H1 (cell line): ENCODE measurements around the gene MACF1. TPM values are rescaled to one million over a fixed set of nuclear protein-coding genes. Genes with fewer than 3 reads are reported as not detected.

Source experiments
- CTCF ChIA-PET: fragments of 300-600 bp; sonication (Branson Sonifier 250); formaldehyde crosslinking; loops from one replicate; lab custom pipeline; 2021; ENCODE audit not compliant: partially characterized antibody; lab: Charles Lee
- POLR2A ChIA-PET: fragments of 300-600 bp; sonication (Branson Sonifier 250); formaldehyde crosslinking; loops from one replicate; lab custom pipeline; 2021; ENCODE audit warnings: inconsistent platforms; ENCODE audit not compliant: partially characterized antibody; lab: Charles Lee
- DNase-seq, 2 experiments: peaks; one replicate each; pipeline versions ENCODE4 v3.0.0 to v3.0.0-alpha.2; 2010 to 2022; ENCODE audit warnings: low spot score in 2 of 2, low read depth in 1 of 2, mixed read lengths in 1 of 2
- FAIRE-seq: peaks from 2 replicates; lab custom pipeline; 2011; peaks lifted over from hg19 to GRCh38; lab: Jason Lieb, UNC
- H2AFZ ChIP-seq: 2 replicates; pipeline ENCODE4 v1.8.1; 2012; ENCODE audit warnings: low read length, inconsistent platforms
- H2AK5ac ChIP-seq: 2 replicates; pipeline ENCODE4 v1.6.1; 2013; ENCODE audit warnings: low read depth, low read length
- H2BK120ac ChIP-seq: replicated peaks from 2 replicates; pipeline ENCODE3; 2013; ENCODE audit warnings: low read depth, low read length, inconsistent platforms
- H2BK12ac ChIP-seq: 2 replicates; pipeline ENCODE4 v1.6.1; 2013; ENCODE audit warnings: low read depth, low read length
- H2BK15ac ChIP-seq: 2 replicates; pipeline ENCODE4 v1.6.1; 2013; ENCODE audit warnings: low read length
- H2BK20ac ChIP-seq: 2 replicates; pipeline ENCODE4 v1.6.1; 2013; ENCODE audit warnings: low read length
- H2BK5ac ChIP-seq: 2 replicates; pipeline ENCODE4 v1.6.1; 2013; ENCODE audit warnings: low read depth, low read length
- H3K14ac ChIP-seq: 2 replicates; pipeline ENCODE4 v1.6.1; 2013; ENCODE audit warnings: inconsistent platforms; ENCODE audit not compliant: insufficient read length
- H3K18ac ChIP-seq: 2 replicates; pipeline ENCODE4 v1.6.1; 2013; ENCODE audit warnings: low read length; ENCODE audit errors: extremely low read depth
- H3K23ac ChIP-seq: 2 replicates; pipeline ENCODE4 v1.6.1; 2013; ENCODE audit warnings: inconsistent platforms; ENCODE audit not compliant: insufficient read length
- H3K23me2 ChIP-seq: 2 replicates; pipeline ENCODE4 v1.6.1; 2013; ENCODE audit warnings: low read depth, low read length
- H3K27ac ChIP-seq: 2 replicates; pipeline ENCODE4 v1.6.1; 2011; ENCODE audit warnings: low read depth, low read length, inconsistent platforms
- H3K27me3 ChIP-seq, 4 experiments: replicated peaks in 1 of 4; 1 replicate in 1 of 4; 2 replicates in 3 of 4; pipeline versions ENCODE4 v1.6.1 to v1.8.1; 2011 to 2013; ENCODE audit warnings: low read length in 3 of 4, mild to moderate bottlenecking in 3 of 4, inconsistent platforms in 2 of 4, mixed read lengths in 2 of 4, moderate library complexity in 1 of 4; ENCODE audit not compliant: control insufficient read depth in 3 of 4, insufficient read depth in 3 of 4; ENCODE audit errors: extremely low read depth in 1 of 4
- H3K36me3 ChIP-seq, 4 experiments: 2 replicates each; pipeline versions ENCODE4 v1.6.1 to v1.8.1; 2011 to 2013; ENCODE audit warnings: mild to moderate bottlenecking in 4 of 4, low read length in 3 of 4, moderate library complexity in 2 of 4, control low read depth in 1 of 4, inconsistent platforms in 1 of 4; ENCODE audit not compliant: insufficient read depth in 4 of 4, control insufficient read depth in 2 of 4
- H3K4ac ChIP-seq: replicated peaks from 2 replicates; pipeline ENCODE3; 2013; ENCODE audit warnings: low read length, low read depth, mixed read lengths, inconsistent platforms; ENCODE audit not compliant: insufficient read length
- H3K4me1 ChIP-seq, 4 experiments: replicated peaks in 1 of 4; 1 replicate in 1 of 4; 2 replicates in 3 of 4; pipeline versions ENCODE4 v1.6.1 to v1.8.1; 2011 to 2013; ENCODE audit warnings: low read length in 3 of 4, inconsistent platforms in 2 of 4, mixed read lengths in 1 of 4; ENCODE audit not compliant: insufficient read depth in 4 of 4, control insufficient read depth in 3 of 4
- H3K4me2 ChIP-seq, 2 experiments: 2 replicates each; pipeline versions ENCODE4 v1.6.1 to v1.8.1; 2011 to 2013; ENCODE audit warnings: low read depth in 2 of 2, low read length in 2 of 2, control low read depth in 1 of 2, inconsistent platforms in 1 of 2, mild to moderate bottlenecking in 1 of 2; ENCODE audit not compliant: insufficient read depth in 1 of 2
- H3K4me3 ChIP-seq, 4 experiments: fragments of 200-600, 300-600 bp in 1 of 4; sonication (generic), shearing (Covaris generic), sonication (Bioruptor Twin) in 1 of 4; 2 replicates each; pipeline versions ENCODE4 v1.5.1 to v1.8.1; 2011 to 2016; ENCODE audit warnings: low read length in 4 of 4, low read depth in 3 of 4, control low read depth in 2 of 4, inconsistent platforms in 2 of 4, mild to moderate bottlenecking in 2 of 4, mixed read lengths in 1 of 4, moderate library complexity in 1 of 4; ENCODE audit not compliant: insufficient read depth in 2 of 4; ENCODE audit errors: extremely low read depth in 1 of 4
- H3K56ac ChIP-seq: replicated peaks from 2 replicates; pipeline ENCODE3; 2013; ENCODE audit warnings: low read depth, mild to moderate bottlenecking, mixed read lengths, low read length, inconsistent platforms; ENCODE audit not compliant: insufficient read length
- H3K79me1 ChIP-seq: 2 replicates; pipeline ENCODE4 v1.6.1; 2013; ENCODE audit warnings: low read depth, low read length, control low read depth
- H3K79me2 ChIP-seq, 2 experiments: 2 replicates each; pipeline versions ENCODE4 v1.6.1 to v1.8.1; 2012 to 2013; ENCODE audit warnings: low read length in 2 of 2, mild to moderate bottlenecking in 2 of 2, inconsistent platforms in 1 of 2; ENCODE audit not compliant: insufficient read depth in 2 of 2, control insufficient read depth in 1 of 2
- H3K9ac ChIP-seq, 4 experiments: replicated peaks in 1 of 4; 1 replicate in 1 of 4; 2 replicates in 3 of 4; pipeline versions ENCODE4 v1.6.1 to v1.8.1; 2011 to 2013; ENCODE audit warnings: low read depth in 3 of 4, low read length in 3 of 4, control low read depth in 2 of 4, mild to moderate bottlenecking in 2 of 4, moderate library complexity in 2 of 4, inconsistent platforms in 1 of 4; ENCODE audit errors: extremely low read depth in 1 of 4
- H3K9me3 ChIP-seq, 2 experiments: 2 replicates each; pipeline versions ENCODE4 v1.6.1 to v1.8.1; 2012 to 2013; ENCODE audit warnings: mild to moderate bottlenecking in 2 of 2, moderate library complexity in 2 of 2, control low read depth in 1 of 2, inconsistent platforms in 1 of 2, low read depth in 1 of 2, low read length in 1 of 2, mixed read lengths in 1 of 2; ENCODE audit not compliant: insufficient read depth in 2 of 2
- H4K20me1 ChIP-seq, 2 experiments: replicated peaks in 1 of 2; 2 replicates each; pipeline versions ENCODE3 to v1.8.1; 2011 to 2013; ENCODE audit warnings: inconsistent platforms in 2 of 2, low read length in 2 of 2, mild to moderate bottlenecking in 1 of 2; ENCODE audit not compliant: insufficient read depth in 2 of 2, control insufficient read depth in 1 of 2
- H4K5ac ChIP-seq: 2 replicates; pipeline ENCODE4 v1.6.1; 2013; ENCODE audit warnings: low read length, low read depth, mixed read lengths, inconsistent platforms; ENCODE audit not compliant: insufficient read length
- H4K8ac ChIP-seq: 2 replicates; pipeline ENCODE4 v1.8.0; 2013; ENCODE audit warnings: mild to moderate bottlenecking, moderate library complexity, low read length, inconsistent platforms; ENCODE audit not compliant: insufficient read depth; ENCODE audit errors: extremely low read depth
- H4K91ac ChIP-seq: replicated peaks from 2 replicates; pipeline ENCODE3; 2013; ENCODE audit warnings: low read length, mixed read lengths, inconsistent platforms; ENCODE audit not compliant: insufficient read length
- HDAC2 ChIP-seq, 2 experiments: fragments of 300-600 bp in 1 of 2; sonication (generic) in 1 of 2; IDR thresholded peaks; 2 replicates each; pipeline ENCODE4 v1.6.1; 2011 to 2012; ENCODE audit warnings: low read depth in 2 of 2, low read length in 2 of 2, mild to moderate bottlenecking in 2 of 2, moderate library complexity in 2 of 2, borderline replicate concordance in 1 of 2, inconsistent platforms in 1 of 2
- RAD21 ChIP-seq, 2 experiments: IDR thresholded peaks in 1 of 2; conservative IDR thresholded peaks in 1 of 2; 2 replicates each; pipeline ENCODE4 v1.6.1; 2011; ENCODE audit warnings: low read depth in 2 of 2, low read length in 2 of 2, improper control_type of control experiment in 1 of 2, inconsistent platforms in 1 of 2, mild to moderate bottlenecking in 1 of 2, moderate library complexity in 1 of 2
- WGBS, 2 experiments: shearing (Covaris generic) in 1 of 2; methylation state at CpG; one replicate each; pipeline versions ENCODE4 v1.1.6 to v1.1.7; 2013 to 2015; ENCODE audit warnings: low lambda C conversion rate in 2 of 2, mixed read lengths in 2 of 2, inconsistent platforms in 1 of 2, low coverage in 1 of 2, missing lambda C conversion rate in 1 of 2; ENCODE audit not compliant: insufficient replicate concordance in 2 of 2, insufficient coverage in 1 of 2, insufficient read length in 1 of 2; ENCODE audit errors: extremely low coverage in 1 of 2, missing lambda C conversion rate in 1 of 2; 5-methylcytosine and 5-hydroxymethylcytosine counted together
- polyA plus RNA-seq, 7 experiments: library from polyadenylated mRNA; depleted of rRNA in 3 of 7; stranded (reverse) in 5 of 7; unstranded in 2 of 7; fragments of >200 nt in 5 of 7; fragments of 200-250 nt in 2 of 7; gene quantifications; 1 replicate in 5 of 7; 2 replicates in 1 of 7; 4 replicates in 1 of 7; pipeline versions ENCODE4 v1.2.1 to v1.2.3, GENCODE V29; 2011 to 2013; ENCODE audit warnings: missing spikeins in 2 of 7, mixed read lengths in 2 of 7
- total RNA-seq: library from RNA; stranded (reverse); fragmentation: NEBNext Ultra II Directional; extraction: Animal tissue kit (Norgen Biotek cat#: 25700); gene quantifications from 2 replicates; pipeline ENCODE4 v1.2.1, GENCODE V29; 2021

MACF1 gene
- total and polyA plus RNA-seq, 2 of the 8 experiments (the other 6 are each of a cell fraction or from before 2014, with no cell fraction given), result 59.8 to 285 TPM

GRCh38 chr1:39184354-39184818 is 20.1 kb upstream of the MACF1 start:
- H3K79me1 ChIP-seq, result peaks cover 5% of the 10 kb centered on the region; the same call in 1 of the 2 replicates
- H3K36me3 ChIP-seq, result no peaks in the 10 kb centered on the region
- H2BK120ac ChIP-seq, result no peak overlapping the region
- H3K56ac ChIP-seq, result no peak overlapping the region
- H3K14ac ChIP-seq, result no peak overlapping the region
- no peak overlapping the region for H2BK20ac ChIP-seq
- DNase-seq, result peak in 1 of 2 experiments; percentile 26
- no peaks in the 10 kb centered on the region for H3K27me3 ChIP-seq
- no peak overlapping the region; the same call in 1 of the 2 replicates for H2AK5ac ChIP-seq
- H3K4me2 ChIP-seq, result no peak overlapping the region
- no peak overlapping the region for H3K4ac ChIP-seq
- TF ChIP-seq RAD21 (IDR thresholded peaks at IDR 0.05 in 1 of 2, conservative IDR thresholded peaks at IDR 0.05 in 1 of 2; ENCODE audit: low read depth in 2 of 2, low read length in 2 of 2) (peak; percentile 6 to 33; a peak in 2 of 4 replicates), HDAC2 (IDR thresholded peaks at IDR 0.05; ENCODE audit: borderline replicate concordance in 1 of 2, low read depth in 2 of 2, low read length in 2 of 2) (no peak)
- ChIA-PET CTCF (interaction anchor here (0.9 to 12.8 kb wide), 23 partner anchors 7 to 127 kb away, joined by 3 to 195 read pairs (median 5); partner anchors contain the start of gene MACF1), POLR2A (interaction anchor here (0.8 to 2.2 kb wide), 6 partner anchors 14 to 84 kb away, joined by 3 to 6 read pairs (median 3); no protein-coding TSS in a partner anchor)
- no peak overlapping the region for H3K23ac ChIP-seq
- no peak overlapping the region for H4K8ac ChIP-seq
- H2BK12ac ChIP-seq, result no peak overlapping the region
- FAIRE-seq, result no peak
- no peak overlapping the region for H4K5ac ChIP-seq
- no peaks in the 10 kb centered on the region for H3K9me3 ChIP-seq
- peaks cover 0 to 3% of the 10 kb centered on the region in 2 experiments for H4K20me1 ChIP-seq
- H3K27ac ChIP-seq, result no peak overlapping the region
- 83% methylated on average over 3 of the region's 3 CpGs; no CpG with 5 or more reads in 1 of the 2 experiments for WGBS, 2 experiments
- H3K4me3 ChIP-seq, result no peak overlapping the region
- no peaks in the 10 kb centered on the region; the same call in 1 of the 2 replicates for H3K23me2 ChIP-seq
- H2BK5ac ChIP-seq, result peak overlapping the region; percentile 55; the same call in 1 of the 2 replicates
- no peak overlapping the region for H2BK15ac ChIP-seq
- H3K9ac ChIP-seq, result no peak overlapping the region
- H3K4me1 ChIP-seq, result peaks cover 2 to 9% (median 3%) of the 10 kb centered on the region in 4 experiments; a peak in 4 of 7 replicates
- no peak overlapping the region for H4K91ac ChIP-seq
- H3K18ac ChIP-seq, result no peak overlapping the region
- peaks cover 0 to 92% of the 10 kb centered on the region in 2 experiments; a peak in 3 of 4 replicates for H3K79me2 ChIP-seq
- H2AFZ ChIP-seq, result no peak overlapping the region
